ENCODE results near the gene RAB5B. TPM values are rescaled to one million over a fixed set of nuclear protein-coding genes. Genes with fewer than 3 reads are reported as not detected.
"Not testable (repeated sequence)": the region's sequence is repeated elsewhere in the genome, so short reads cannot be mapped to it uniquely, and the experiment has no call there.

The RAB5B gene
- total RNA-seq, 2 donors from 2014 or later: 112 to 178 TPM

- Histone ChIP-seq H3K36me3 (no peaks in the 10 kb centered on the region), H3K27ac (no peak overlapping the region), H3K27me3 (no peaks in the 10 kb centered on the region), H3K9me3 (no peaks in the 10 kb centered on the region), H3K4me1 (peaks cover 24% of the 10 kb centered on the region), H3K9ac (ENCODE audit: low read depth in 2 of 2, low read length in 2 of 2) (no peak overlapping the region), H3K4me3 (no peak overlapping the region)
- intact Hi-C loops (cut with DNase I): no loop called here
- TF ChIP-seq CTCF (IDR thresholded peaks at IDR 0.05): no peak
- DNase-seq: no peak
Measured at GRCh38 chr12:55978393-55978792, 4.5 kb downstream of the RAB5B start.

- peaks cover 24% of the 10 kb centered on the region for H3K4me1 ChIP-seq
- H3K27me3 ChIP-seq: no peaks in the 10 kb centered on the region
- no peak overlapping the region for H3K4me3 ChIP-seq
- no peak overlapping the region for H3K9ac ChIP-seq (ENCODE audit: low read depth in 2 of 2, low read length in 2 of 2)
- DNase-seq: no peak
- no peak overlapping the region for H3K27ac ChIP-seq
- no peaks in the 10 kb centered on the region for H3K9me3 ChIP-seq
- TF ChIP-seq CTCF (IDR thresholded peaks at IDR 0.05): no peak
- intact Hi-C loops (cut with DNase I): no loop called here
- peaks cover under 1% of the 10 kb centered on the region for H3K36me3 ChIP-seq
Measured at GRCh38 chr12:55979069-55979468, 5.2 kb downstream of the RAB5B start.

GRCh38 chr12:55981882-55982281 is 8.0 kb downstream of the RAB5B start:
- H3K4me3 ChIP-seq; DNase-seq; H3K9me3 ChIP-seq; H3K27ac ChIP-seq; H3K9ac ChIP-seq (ENCODE audit: low read depth in 2 of 2, low read length in 2 of 2); H3K4me1 ChIP-seq; H3K27me3 ChIP-seq; intact Hi-C loops (cut with DNase I): not testable (repeated sequence)
- H3K36me3 ChIP-seq: peaks cover 14% of the 10 kb centered on the region

- no peak overlapping the region for H3K9ac ChIP-seq (ENCODE audit: low read depth in 2 of 2, low read length in 2 of 2)
- peaks cover 20% of the 10 kb centered on the region for H3K36me3 ChIP-seq
- H3K27me3 ChIP-seq: no peaks in the 10 kb centered on the region
- H3K4me3 ChIP-seq: no peak overlapping the region
- TF ChIP-seq CTCF (IDR thresholded peaks at IDR 0.05): no peak
- intact Hi-C loops (cut with DNase I): no loop called here
- H3K27ac ChIP-seq: no peak overlapping the region
- DNase-seq: no peak
- H3K9me3 ChIP-seq: no peaks in the 10 kb centered on the region
- peaks cover 3% of the 10 kb centered on the region for H3K4me1 ChIP-seq
Measured at GRCh38 chr12:55982319-55982936, 8.6 kb downstream of the RAB5B start.

GRCh38 chr12:55983232-55983842 is 9.5 kb downstream of the RAB5B start:
- Histone ChIP-seq H3K4me3 (no peak overlapping the region), H3K27me3 (no peaks in the 10 kb centered on the region), H3K27ac (no peak overlapping the region), H3K4me1 (no peaks in the 10 kb centered on the region), H3K36me3 (peaks cover 23% of the 10 kb centered on the region), H3K9me3 (no peaks in the 10 kb centered on the region), H3K9ac (ENCODE audit: low read depth in 2 of 2, low read length in 2 of 2) (no peak overlapping the region)
- intact Hi-C loops (cut with DNase I): no loop called here
- no peak for DNase-seq
- TF ChIP-seq CTCF (IDR thresholded peaks at IDR 0.05): no peak

- H3K9ac ChIP-seq (ENCODE audit: low read depth in 2 of 2, low read length in 2 of 2): no peak overlapping the region
- H3K27me3 ChIP-seq: no peaks in the 10 kb centered on the region
- no peak for DNase-seq
- H3K27ac ChIP-seq: no peak overlapping the region
- no peak overlapping the region for H3K4me3 ChIP-seq
- TF ChIP-seq CTCF (IDR thresholded peaks at IDR 0.05): no peak
- intact Hi-C loops (cut with DNase I): no loop called here
- no peaks in the 10 kb centered on the region for H3K9me3 ChIP-seq
- peaks cover 23% of the 10 kb centered on the region for H3K36me3 ChIP-seq
- no peaks in the 10 kb centered on the region for H3K4me1 ChIP-seq
Measured at GRCh38 chr12:55984861-55985260, 11.0 kb downstream of the RAB5B start.

Data from colonic mucosa (tissue), 4 donors.